D721Med (cell line): Measurements from ENCODE around the gene SCYL1.

Experiments used
- DNase-seq: peaks from one replicate; pipeline ENCODE4 v3.0.0; 2011; ENCODE audit warnings: low spot score; ENCODE audit not compliant: insufficient read length
- FAIRE-seq: peaks from 2 replicates; lab custom pipeline; 2011; peaks lifted over from hg19 to GRCh38; lab: Jason Lieb, UNC
- CTCF ChIP-seq: IDR thresholded peaks from 2 replicates; pipeline ENCODE4 v1.5.1; 2012; ENCODE audit warnings: mild to moderate bottlenecking, control low read depth; ENCODE audit not compliant: insufficient read depth; ENCODE audit errors: missing control alignments

SCYL1 gene

GRCh38 chr11:65540290-65541092 is 15.6 kb downstream of the SCYL1 start:
- peak; percentile 71 for TF ChIP-seq CTCF
- DNase-seq: peak; percentile 99
- no peak for FAIRE-seq

GRCh38 chr11:65541093-65541982 is 16.5 kb downstream of the SCYL1 start:
- no peak for FAIRE-seq
- no peak for DNase-seq
- no peak for TF ChIP-seq CTCF

GRCh38 chr11:65542738-65543390 is 18.0 kb downstream of the SCYL1 start:
- TF ChIP-seq CTCF: no peak
- no peak for FAIRE-seq

GRCh38 chr11:65545853-65546216 is 21.0 kb downstream of the SCYL1 start:
- FAIRE-seq: no peak
- no peak for DNase-seq
- no peak for TF ChIP-seq CTCF

More at GRCh38 chr11:65542738-65543390, 18.0 kb downstream of the SCYL1 start:
- DNase-seq: no peak

- no peak for FAIRE-seq
- peak; percentile 68 for DNase-seq
- TF ChIP-seq CTCF: no peak
Observed at GRCh38 chr11:65546217-65546958, 21.5 kb downstream of the SCYL1 start.

GRCh38 chr11:65547446-65548125 is 22.7 kb downstream of the SCYL1 start:
- no peak for FAIRE-seq
- TF ChIP-seq CTCF: no peak

More at GRCh38 chr11:65547446-65548125, 22.7 kb downstream of the SCYL1 start:
- no peak for DNase-seq
